ENCODE results near the gene TBPL1. TPM values are rescaled to one million over a fixed set of nuclear protein-coding genes. Genes with fewer than 3 reads are reported as not detected.
"Not testable (repeated sequence)": the region's sequence is repeated elsewhere in the genome, so short reads cannot be mapped to it uniquely, and the experiment has no call there.

Gene TBPL1
- total and polyA plus RNA-seq, 12 donors: 5.1 to 21.0 (median 16.8) TPM

- TF ChIP-seq CTCF (IDR thresholded peaks at IDR 0.05) (no peak), POLR2A (IDR thresholded peaks at IDR 0.05) (no peak)
- Histone ChIP-seq H3K9me3 (replicated peaks in 1 of 3) (no peaks in the 10 kb centered on the region), H3K36me3 (replicated peaks in 1 of 2) (no peaks in the 10 kb centered on the region), H3K4me3 (no peak overlapping the region), H3K4me1 (replicated peaks in 1 of 2) (peaks cover 0 to 10% of the 10 kb centered on the region in 2 donors), H3K27ac (no peak overlapping the region), H3K27me3 (no peaks in the 10 kb centered on the region)
- WGBS, 4 donors: 51 to 62% (median 59%) methylated on average over 2 of the region's 2 CpGs
- DNase-seq: no peak
- intact Hi-C loops (cut with DNase I): loop anchor here (5.0 kb wide), 1 partner anchor 90 kb away; no protein-coding TSS in a partner anchor
These were observed 19.4 kb downstream of the TBPL1 start for GRCh38 chr6:133972388-133972787.

- Histone ChIP-seq H3K27ac (peak overlapping the region in 2 of 5 donors; percentile 14 to 33), H3K4me3 (no peak overlapping the region), H3K9me3 (replicated peaks in 1 of 3) (no peaks in the 10 kb centered on the region), H3K27me3 (no peaks in the 10 kb centered on the region), H3K36me3 (replicated peaks in 1 of 2) (no peaks in the 10 kb centered on the region), H3K4me1 (replicated peaks in 1 of 2) (peaks cover 8 to 17% of the 10 kb centered on the region in 2 donors)
- intact Hi-C loops (cut with DNase I): loop anchor here (5.0 kb wide), 1 partner anchor 89 kb away; no protein-coding TSS in a partner anchor
- DNase-seq: no peak
- TF ChIP-seq CTCF (IDR thresholded peaks at IDR 0.05): peak; percentile 68 to 87 (median 74)
- TF ChIP-seq POLR2A (IDR thresholded peaks at IDR 0.05): no peak
- WGBS, 4 donors: 0 to 4% (median 2%) methylated on average over 4 of the region's 4 CpGs
These were observed 20.3 kb downstream of the TBPL1 start for GRCh38 chr6:133973109-133973971.

GRCh38 chr6:133977983-133978895, 25.2 kb downstream of the TBPL1 start:
- Histone ChIP-seq H3K36me3 (replicated peaks in 1 of 2) (peaks cover 0 to 8% of the 10 kb centered on the region in 2 donors), H3K27ac (peak overlapping the region in 1 of 5 donors; percentile 39), H3K4me1 (replicated peaks in 1 of 2) (peaks cover 11 to 17% of the 10 kb centered on the region in 2 donors), H3K27me3 (no peaks in the 10 kb centered on the region), H3K4me3 (no peak overlapping the region), H3K9me3 (replicated peaks in 1 of 3) (no peaks in the 10 kb centered on the region)
- TF ChIP-seq CTCF (IDR thresholded peaks at IDR 0.05) (no peak), POLR2A (IDR thresholded peaks at IDR 0.05) (no peak)
- WGBS, 4 donors: 24 to 43% (median 40%) methylated on average over 2 of the region's 2 CpGs
- peak in 5 of 7 donors; percentile 29 to 64 (median 31) for DNase-seq
- intact Hi-C loops (cut with DNase I): no loop called here

GRCh38 chr6:133978896-133979240, 25.8 kb downstream of the TBPL1 start:
- Histone ChIP-seq H3K27me3 (no peaks in the 10 kb centered on the region), H3K9me3 (replicated peaks in 1 of 3) (no peaks in the 10 kb centered on the region), H3K4me3 (no peak overlapping the region), H3K27ac (peak overlapping the region in 1 of 5 donors; percentile 26), H3K36me3 (replicated peaks in 1 of 2) (peaks cover 0 to 10% of the 10 kb centered on the region in 2 donors), H3K4me1 (replicated peaks in 1 of 2) (peaks cover 11 to 20% of the 10 kb centered on the region in 2 donors)
- no peak for DNase-seq
- WGBS, 4 donors: 26 to 43% (median 33%) methylated on average over 2 of the region's 2 CpGs
- no peak for TF ChIP-seq POLR2A (IDR thresholded peaks at IDR 0.05)
- no peak for TF ChIP-seq CTCF (IDR thresholded peaks at IDR 0.05)
- intact Hi-C loops (cut with DNase I): no loop called here

- H3K4me3 ChIP-seq; H3K9me3 ChIP-seq (replicated peaks in 1 of 3); H3K27me3 ChIP-seq; DNase-seq; H3K27ac ChIP-seq; intact Hi-C loops (cut with DNase I): not testable (repeated sequence)
- peaks cover 11 to 20% of the 10 kb centered on the region in 2 donors for H3K4me1 ChIP-seq (replicated peaks in 1 of 2)
- 92 to 96% (median 93%) methylated on average over 7 of the region's 7 CpGs for WGBS, 4 donors
- peaks cover 0 to 11% of the 10 kb centered on the region in 2 donors for H3K36me3 ChIP-seq (replicated peaks in 1 of 2)
These were observed 26.4 kb downstream of the TBPL1 start for GRCh38 chr6:133979269-133979963.

Measured in adrenal gland (tissue), 12 donors.